Ovary (tissue), 3 donors: ENCODE data around the gene UBFD1.

ENCODE experiments used
- CTCF ChIP-seq, 3 donors: fragments of 450-650 bp in 2 of 3; fragments of 200-600 bp in 1 of 3; IDR thresholded peaks; one replicate each; pipeline versions ENCODE4 v1.5.1 to v1.8.0; 2016 to 2022; ENCODE audit warnings: antibody characterized with exemption in 3 of 3, mild to moderate bottlenecking in 1 of 3
- POLR2A ChIP-seq: fragments of 450-650 bp; IDR thresholded peaks from one replicate; pipeline ENCODE4 v1.6.1; 2017; ENCODE audit warnings: antibody characterized with exemption, mild to moderate bottlenecking, moderate library complexity
- donor health status: DM: no; HTN: no; CAD: no.

DNA sequence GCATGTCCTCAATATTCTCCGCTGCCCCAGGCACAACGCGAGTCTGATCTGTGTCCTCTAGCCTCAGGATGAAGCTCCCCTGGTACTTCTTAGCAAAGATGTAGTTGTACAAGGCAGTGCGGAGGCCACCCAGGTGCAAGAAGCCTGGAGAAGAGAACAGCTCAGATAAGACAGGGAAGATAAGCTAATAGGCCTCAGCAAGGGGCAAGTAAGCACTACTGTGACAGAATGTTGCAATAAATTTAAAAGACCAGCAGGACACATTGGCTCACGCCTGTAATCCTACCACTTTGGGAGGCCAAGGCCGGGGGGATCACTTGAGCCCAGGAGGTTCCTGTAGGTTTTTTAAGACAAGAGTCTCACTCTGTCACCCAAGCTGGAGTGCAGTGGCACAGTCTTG is 5.4 kb upstream of the UBFD1 start:
- no peak for TF ChIP-seq POLR2A
- no peak for TF ChIP-seq CTCF (IDR thresholded peaks at IDR 0.05)
